Measurements from ENCODE around the gene CDC123. TPM values are rescaled to one million over a fixed set of nuclear protein-coding genes. Genes with fewer than 3 reads are reported as not detected.

Gene CDC123
- total and polyA plus RNA-seq, 9 donors, result 22.1 to 59.1 (median 35.8) TPM

DNA sequence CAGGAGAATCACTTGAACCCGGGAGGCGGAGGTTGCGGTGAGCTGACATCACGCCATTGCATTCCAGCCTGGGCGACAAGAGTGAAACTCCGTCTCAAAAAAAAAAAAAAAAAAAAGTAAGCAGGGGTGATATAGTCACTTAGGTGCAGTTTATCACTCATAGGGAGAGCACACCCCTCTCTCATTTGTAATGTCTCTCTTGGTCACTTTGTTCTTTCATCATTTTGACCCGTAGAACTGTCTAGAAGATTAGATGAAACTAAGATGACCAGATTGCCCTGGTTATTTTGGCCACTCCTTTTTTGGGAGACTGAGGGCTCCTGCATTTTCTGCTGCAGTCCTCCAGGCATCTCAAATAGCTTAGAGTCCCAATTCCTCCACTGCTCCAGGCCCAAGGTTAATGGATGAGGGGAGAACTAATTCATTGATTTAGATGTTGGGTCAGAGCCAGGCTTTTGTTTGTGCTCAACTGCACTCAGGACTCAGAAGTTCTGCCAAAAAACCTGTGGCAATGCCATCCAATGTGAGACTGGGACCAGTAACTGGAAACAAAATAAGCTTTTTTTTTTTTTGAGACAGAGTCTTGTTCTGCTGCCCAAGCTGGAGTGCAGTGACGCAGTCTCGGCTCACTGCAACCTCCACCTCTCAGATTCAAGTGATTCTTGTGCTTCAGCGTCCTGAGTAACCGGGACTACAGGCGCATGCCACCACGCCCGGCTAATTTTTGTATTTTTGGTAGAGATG is 103.4 kb downstream of the CDC123 start:
- Histone ChIP-seq H3K36me3 (no peaks in the 10 kb centered on the region), H3K4me3 (no peak overlapping the region), H3K4me1 (ENCODE audit: insufficient read depth) (no peaks in the 10 kb centered on the region), H3K27me3 (no peaks in the 10 kb centered on the region), H3K27ac (no peak overlapping the region), H3K9me3 (no peaks in the 10 kb centered on the region)
- WGBS, 3 donors, result 90 to 93% (median 92%) methylated on average over 14 of the region's 14 CpGs
- TF ChIP-seq POLR2A (IDR thresholded peaks at IDR 0.05), result no peak
- no peak for TF ChIP-seq EP300 (IDR thresholded peaks at IDR 0.05)
- TF ChIP-seq, protein P1, sequence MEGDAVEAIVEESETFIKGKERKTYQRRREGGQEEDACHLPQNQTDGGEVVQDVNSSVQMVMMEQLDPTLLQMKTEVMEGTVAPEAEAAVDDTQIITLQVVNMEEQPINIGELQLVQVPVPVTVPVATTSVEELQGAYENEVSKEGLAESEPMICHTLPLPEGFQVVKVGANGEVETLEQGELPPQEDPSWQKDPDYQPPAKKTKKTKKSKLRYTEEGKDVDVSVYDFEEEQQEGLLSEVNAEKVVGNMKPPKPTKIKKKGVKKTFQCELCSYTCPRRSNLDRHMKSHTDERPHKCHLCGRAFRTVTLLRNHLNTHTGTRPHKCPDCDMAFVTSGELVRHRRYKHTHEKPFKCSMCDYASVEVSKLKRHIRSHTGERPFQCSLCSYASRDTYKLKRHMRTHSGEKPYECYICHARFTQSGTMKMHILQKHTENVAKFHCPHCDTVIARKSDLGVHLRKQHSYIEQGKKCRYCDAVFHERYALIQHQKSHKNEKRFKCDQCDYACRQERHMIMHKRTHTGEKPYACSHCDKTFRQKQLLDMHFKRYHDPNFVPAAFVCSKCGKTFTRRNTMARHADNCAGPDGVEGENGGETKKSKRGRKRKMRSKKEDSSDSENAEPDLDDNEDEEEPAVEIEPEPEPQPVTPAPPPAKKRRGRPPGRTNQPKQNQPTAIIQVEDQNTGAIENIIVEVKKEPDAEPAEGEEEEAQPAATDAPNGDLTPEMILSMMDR (IDR thresholded peaks at IDR 0.05), result no peak
- intact Hi-C loops (cut with DNase I), result no loop called here
- no peak for DNase-seq

Other genes starting within 250 kb of the CDC123 start
- gene UPF2, start 153.4 kb upstream of the CDC123 start, total RNA-seq, result 10 to 100 TPM; 12.5 to 22.9 (median 19.6) TPM
- gene UPF2, start 153.4 kb upstream of the CDC123 start, polyA plus RNA-seq, result 10 to 100 TPM; 16.8 to 20.9 TPM
- gene DHTKD1, start 127.2 kb upstream of the CDC123 start, total RNA-seq, result 10 to 100 TPM; 10.3 to 33.2 (median 26.4) TPM
- gene DHTKD1, start 127.2 kb upstream of the CDC123 start, polyA plus RNA-seq, result 10 to 100 TPM; 13.5 to 30.7 TPM
- gene SEC61A2, start 66.5 kb upstream of the CDC123 start, total RNA-seq, result 10 to 100 TPM in 3 of 7 donors, 1 to 10 TPM in 4; 7.4 to 13.4 (median 9.5) TPM
- 10 to 100 TPM in 1 of 2 donors, 1 to 10 TPM in 1; 7.4 to 11.0 TPM for gene SEC61A2, start 66.5 kb upstream of the CDC123 start, polyA plus RNA-seq
- gene NUDT5, start 297 bp upstream of the CDC123 start, total RNA-seq, result 10 to 100 TPM; 16.2 to 32.8 (median 24.7) TPM
- gene NUDT5, start 297 bp upstream of the CDC123 start, polyA plus RNA-seq, result 10 to 100 TPM; 15.8 to 56.5 TPM
- gene CAMK1D, start 153.4 kb downstream of the CDC123 start, total RNA-seq, result 10 to 100 TPM in 1 of 7 donors, 1 to 10 TPM in 6; 1.8 to 11.7 (median 5.5) TPM
- 1 to 10 TPM; 2.4 to 7.5 TPM for gene CAMK1D, start 153.4 kb downstream of the CDC123 start, polyA plus RNA-seq

Measured in ovary (tissue), 9 donors.